ENCODE results near the gene SDR42E2. TPM values are rescaled to one million over a fixed set of nuclear protein-coding genes. Genes with fewer than 3 reads are reported as not detected.

The SDR42E2 gene
- total RNA-seq, 2 donors from 2014 or later: not detected

DNA sequence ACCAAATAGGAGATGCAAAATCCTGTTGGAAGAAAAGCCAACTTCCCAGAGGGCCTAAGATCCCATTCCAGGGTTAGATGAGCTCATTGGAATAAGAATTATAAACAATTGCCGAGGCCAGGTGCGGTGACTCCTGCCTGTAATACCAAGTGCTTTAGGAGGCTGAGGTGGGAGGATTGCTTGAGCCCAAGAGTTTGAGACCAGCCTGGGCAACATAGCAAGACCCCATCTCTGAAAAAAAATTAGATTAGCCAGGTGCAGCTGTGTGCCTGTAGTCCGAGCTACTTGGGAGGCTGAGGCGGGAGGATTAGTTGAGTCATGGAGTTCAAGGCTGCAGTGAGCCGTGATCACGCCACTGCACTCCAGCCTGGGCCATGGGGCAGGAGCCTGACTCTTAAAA, 17.8 kb upstream of the SDR42E2 start:
- H3K27me3 ChIP-seq (ENCODE audit: control insufficient read depth, insufficient read depth, low read length, poor library complexity, severe bottlenecking): no peaks in the 10 kb centered on the region
- Mint-ChIP-seq H3K27ac (no peak overlapping the region), H3K4me1 (no peaks in the 10 kb centered on the region), H3K4me3 (no peak overlapping the region), H3K9me3 (no peaks in the 10 kb centered on the region), H3K36me3 (ENCODE audit: low read depth) (no peaks in the 10 kb centered on the region), H3K27me3 (ENCODE audit: insufficient read depth) (peaks cover 2% of the 10 kb centered on the region)
- no peaks in the 10 kb centered on the region for H3K36me3 ChIP-seq (ENCODE audit: control insufficient read depth, insufficient read depth, low read length)
- H3K4me1 ChIP-seq (ENCODE audit: control insufficient read depth, insufficient read depth, low read length): no peaks in the 10 kb centered on the region
- no peaks in the 10 kb centered on the region for H3K9me3 ChIP-seq (ENCODE audit: control insufficient read depth, low read length)
- DNase-seq: no peak
- H3K27ac ChIP-seq (ENCODE audit: low read depth, low read length): no peak overlapping the region
- no peak overlapping the region for H3K9ac ChIP-seq (ENCODE audit: extremely low read depth, low read length, poor library complexity, severe bottlenecking)
- TF ChIP-seq, protein P1, sequence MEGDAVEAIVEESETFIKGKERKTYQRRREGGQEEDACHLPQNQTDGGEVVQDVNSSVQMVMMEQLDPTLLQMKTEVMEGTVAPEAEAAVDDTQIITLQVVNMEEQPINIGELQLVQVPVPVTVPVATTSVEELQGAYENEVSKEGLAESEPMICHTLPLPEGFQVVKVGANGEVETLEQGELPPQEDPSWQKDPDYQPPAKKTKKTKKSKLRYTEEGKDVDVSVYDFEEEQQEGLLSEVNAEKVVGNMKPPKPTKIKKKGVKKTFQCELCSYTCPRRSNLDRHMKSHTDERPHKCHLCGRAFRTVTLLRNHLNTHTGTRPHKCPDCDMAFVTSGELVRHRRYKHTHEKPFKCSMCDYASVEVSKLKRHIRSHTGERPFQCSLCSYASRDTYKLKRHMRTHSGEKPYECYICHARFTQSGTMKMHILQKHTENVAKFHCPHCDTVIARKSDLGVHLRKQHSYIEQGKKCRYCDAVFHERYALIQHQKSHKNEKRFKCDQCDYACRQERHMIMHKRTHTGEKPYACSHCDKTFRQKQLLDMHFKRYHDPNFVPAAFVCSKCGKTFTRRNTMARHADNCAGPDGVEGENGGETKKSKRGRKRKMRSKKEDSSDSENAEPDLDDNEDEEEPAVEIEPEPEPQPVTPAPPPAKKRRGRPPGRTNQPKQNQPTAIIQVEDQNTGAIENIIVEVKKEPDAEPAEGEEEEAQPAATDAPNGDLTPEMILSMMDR (conservative IDR thresholded peaks at IDR 0.05): no peak
- WGBS, 2 experiments (ENCODE audit: insufficient coverage in 1 of 2, insufficient read length in 1 of 2): 90 to 93% methylated on average over 6 of the region's 6 CpGs
- no peak overlapping the region for H3K4me3 ChIP-seq (ENCODE audit: low read length)

DNA sequence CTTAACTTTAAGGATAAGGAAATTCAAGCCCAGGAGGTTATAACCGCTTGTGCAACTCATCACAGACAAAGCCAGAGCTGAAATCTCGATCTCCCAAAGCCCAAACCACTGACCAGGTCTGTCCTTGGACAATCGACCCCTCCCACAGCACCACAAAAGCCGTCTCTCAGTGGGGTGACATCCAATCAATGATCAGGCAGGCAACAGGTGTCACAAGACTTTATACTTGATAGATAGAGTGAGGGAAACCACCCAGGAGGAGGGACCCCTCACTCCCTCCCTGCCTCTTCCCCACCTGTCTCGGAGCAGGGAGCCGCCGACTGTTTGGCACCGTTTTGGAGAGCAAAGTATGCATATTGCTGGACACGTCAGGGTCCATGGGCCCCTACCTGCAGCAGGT, 14.5 kb upstream of the SDR42E2 start:
- peaks cover 2% of the 10 kb centered on the region for H3K27me3 Mint-ChIP-seq (ENCODE audit: insufficient read depth)

DNA sequence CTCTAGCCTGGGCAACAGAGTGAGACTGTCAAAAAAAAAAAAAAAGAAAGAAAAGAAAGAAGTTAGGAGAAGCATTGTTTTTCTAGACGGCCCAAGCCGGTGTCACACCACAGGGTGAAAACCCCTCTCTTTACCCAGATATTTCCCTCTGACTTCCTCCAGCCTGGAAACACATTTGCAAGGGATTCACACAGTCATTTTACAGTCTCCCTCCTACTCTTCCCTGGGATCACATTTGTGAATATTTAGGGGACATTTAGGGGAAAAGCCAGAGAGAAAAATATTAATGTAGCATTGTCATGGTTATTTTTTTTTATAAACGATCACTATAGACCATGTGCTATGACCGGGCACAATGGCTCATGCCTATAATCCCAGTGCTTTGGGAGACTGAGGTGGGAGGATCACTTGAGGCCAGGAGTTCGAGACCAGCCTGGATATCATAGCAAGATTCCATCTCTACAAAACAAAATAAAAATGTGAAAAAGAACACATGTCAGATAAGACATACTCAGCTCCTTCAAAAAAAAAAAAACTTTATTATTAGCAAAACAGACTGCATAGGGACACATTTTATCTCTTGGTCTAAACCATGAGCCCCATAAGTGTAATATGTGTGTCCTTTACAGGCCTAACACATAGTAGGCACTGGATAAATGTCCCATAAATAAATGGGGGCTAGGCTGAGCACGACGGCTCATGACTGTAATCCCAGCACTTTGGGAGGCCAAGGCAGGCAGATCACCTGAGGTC, 10.9 kb upstream of the SDR42E2 start:
- Histone ChIP-seq H3K27me3 (ENCODE audit: control insufficient read depth, insufficient read depth, low read length, poor library complexity, severe bottlenecking) (no peaks in the 10 kb centered on the region), H3K4me3 (ENCODE audit: low read length) (no peak overlapping the region), H3K36me3 (ENCODE audit: control insufficient read depth, insufficient read depth, low read length) (no peaks in the 10 kb centered on the region), H3K9ac (ENCODE audit: extremely low read depth, low read length, poor library complexity, severe bottlenecking) (no peak overlapping the region), H3K27ac (ENCODE audit: low read depth, low read length) (no peak overlapping the region), H3K4me1 (ENCODE audit: control insufficient read depth, insufficient read depth, low read length) (no peaks in the 10 kb centered on the region), H3K9me3 (ENCODE audit: control insufficient read depth, low read length) (no peaks in the 10 kb centered on the region)
- no peak overlapping the region for H3K27ac Mint-ChIP-seq
- H3K4me1 Mint-ChIP-seq: no peaks in the 10 kb centered on the region
- TF ChIP-seq, protein P1 (conservative IDR thresholded peaks at IDR 0.05): no peak
- no peaks in the 10 kb centered on the region for H3K36me3 Mint-ChIP-seq (ENCODE audit: low read depth)
- peaks cover 7% of the 10 kb centered on the region for H3K27me3 Mint-ChIP-seq (ENCODE audit: insufficient read depth)
- no peak for DNase-seq
- no peaks in the 10 kb centered on the region for H3K9me3 Mint-ChIP-seq
- 94 to 96% methylated on average over 5 to 6 of the region's 7 CpGs for WGBS, 2 experiments (ENCODE audit: insufficient coverage in 1 of 2, insufficient read length in 1 of 2)
- H3K4me3 Mint-ChIP-seq: no peak overlapping the region

More for the DNA sequence above, 14.5 kb upstream of the SDR42E2 start:
- H3K4me3 ChIP-seq (ENCODE audit: low read length): no peak overlapping the region
- 81 to 87% methylated on average over 3 to 9 of the region's 9 CpGs for WGBS, 2 experiments (ENCODE audit: insufficient coverage in 1 of 2, insufficient read length in 1 of 2)
- Mint-ChIP-seq H3K9me3 (no peaks in the 10 kb centered on the region), H3K27ac (no peak overlapping the region), H3K4me1 (no peaks in the 10 kb centered on the region), H3K4me3 (no peak overlapping the region), H3K36me3 (ENCODE audit: low read depth) (no peaks in the 10 kb centered on the region)
- DNase-seq: no peak
- H3K36me3 ChIP-seq (ENCODE audit: control insufficient read depth, insufficient read depth, low read length): no peaks in the 10 kb centered on the region
- TF ChIP-seq, protein P1 (conservative IDR thresholded peaks at IDR 0.05): no peak
- no peaks in the 10 kb centered on the region for H3K4me1 ChIP-seq (ENCODE audit: control insufficient read depth, insufficient read depth, low read length)
- H3K27me3 ChIP-seq (ENCODE audit: control insufficient read depth, insufficient read depth, low read length, poor library complexity, severe bottlenecking): no peaks in the 10 kb centered on the region
- no peak overlapping the region for H3K27ac ChIP-seq (ENCODE audit: low read depth, low read length)
- H3K9ac ChIP-seq (ENCODE audit: extremely low read depth, low read length, poor library complexity, severe bottlenecking): no peak overlapping the region
- H3K9me3 ChIP-seq (ENCODE audit: control insufficient read depth, low read length): no peaks in the 10 kb centered on the region
